HEK293T (cell line): ENCODE results near the gene PEX10.

Experiments used
- CTCF ChIA-PET: fragments of 350-600 bp; formaldehyde crosslinking; extraction: SDS; loops from one replicate; lab custom pipeline; 2021; ENCODE audit warnings: antibody characterized with exemption, inconsistent platforms; lab: Yijun Ruan, JAX
- POLR2A ChIA-PET: fragments of 350-600 bp; formaldehyde crosslinking; extraction: SDS; loops from one replicate; lab custom pipeline; 2020; ENCODE audit warnings: antibody characterized with exemption, inconsistent platforms; lab: Yijun Ruan, JAX
- DNase-seq: peaks from one replicate; pipeline ENCODE4 v3.0.0; 2012; ENCODE audit warnings: mixed read lengths; ENCODE audit errors: extremely low spot score
- ARNT ChIP-seq: fragments of 450-650 bp; IDR thresholded peaks from 2 replicates; pipeline ENCODE4 v1.6.1; 2017; ENCODE audit warnings: mild to moderate bottlenecking
- BHLHE40 ChIP-seq: fragments of 450-650 bp; IDR thresholded peaks from 2 replicates; pipeline ENCODE4 v1.6.1; 2016; ENCODE audit warnings: mild to moderate bottlenecking, moderate library complexity, borderline replicate concordance
- CTBP1 ChIP-seq: fragments of 450-650 bp; IDR thresholded peaks from 2 replicates; pipeline ENCODE4 v1.6.1; 2016; ENCODE audit warnings: borderline replicate concordance
- ELF4 ChIP-seq: fragments of 450-650 bp; IDR thresholded peaks from 2 replicates; pipeline ENCODE4 v1.6.1; 2017; ENCODE audit warnings: antibody characterized with exemption
- FOXA1 ChIP-seq: fragments of 450-650 bp; IDR thresholded peaks from 2 replicates; pipeline ENCODE4 v1.6.1; 2016; ENCODE audit warnings: mild to moderate bottlenecking
- FOXK2 ChIP-seq: fragments of 450-650 bp; IDR thresholded peaks from 2 replicates; pipeline ENCODE4 v1.6.1; 2016; ENCODE audit warnings: mild to moderate bottlenecking
- FOXM1 ChIP-seq: fragments of 450-650 bp; IDR thresholded peaks from 2 replicates; pipeline ENCODE4 v1.6.1; 2017; ENCODE audit warnings: mild to moderate bottlenecking, borderline replicate concordance
- HDGF ChIP-seq: fragments of 450-650 bp; IDR thresholded peaks from 2 replicates; pipeline ENCODE4 v1.6.1; 2017; ENCODE audit warnings: antibody characterized with exemption, borderline replicate concordance
- L3MBTL2 ChIP-seq: fragments of 450-650 bp; conservative IDR thresholded peaks from 2 replicates; pipeline ENCODE4 v1.6.1; 2016; ENCODE audit warnings: mild to moderate bottlenecking
- LEF1 ChIP-seq: fragments of 450-650 bp; IDR thresholded peaks from 2 replicates; pipeline ENCODE4 v1.6.1; 2017; ENCODE audit warnings: mild to moderate bottlenecking, borderline replicate concordance
- NFRKB ChIP-seq: fragments of 450-650 bp; IDR thresholded peaks from 2 replicates; pipeline ENCODE4 v1.6.1; 2016; ENCODE audit warnings: mild to moderate bottlenecking, moderate library complexity
- SP1 ChIP-seq: fragments of 450-650 bp; IDR thresholded peaks from 2 replicates; pipeline ENCODE4 v1.6.1; 2017
- SUZ12 ChIP-seq: fragments of 450-650 bp; IDR thresholded peaks from 2 replicates; pipeline ENCODE4 v1.6.1; 2016; ENCODE audit warnings: mild to moderate bottlenecking
- TARDBP ChIP-seq: fragments of 450-650 bp; IDR thresholded peaks from 2 replicates; pipeline ENCODE4 v1.6.1; 2016
- ZNF384 ChIP-seq: fragments of 450-650 bp; IDR thresholded peaks from 2 replicates; pipeline ENCODE4 v1.6.1; 2016
- TF ChIP-seq, protein P1 (sequence below): fragments of 450-650 bp; IDR thresholded peaks from 2 replicates; pipeline ENCODE4 v1.6.1; 2016

The PEX10 gene

DNA sequence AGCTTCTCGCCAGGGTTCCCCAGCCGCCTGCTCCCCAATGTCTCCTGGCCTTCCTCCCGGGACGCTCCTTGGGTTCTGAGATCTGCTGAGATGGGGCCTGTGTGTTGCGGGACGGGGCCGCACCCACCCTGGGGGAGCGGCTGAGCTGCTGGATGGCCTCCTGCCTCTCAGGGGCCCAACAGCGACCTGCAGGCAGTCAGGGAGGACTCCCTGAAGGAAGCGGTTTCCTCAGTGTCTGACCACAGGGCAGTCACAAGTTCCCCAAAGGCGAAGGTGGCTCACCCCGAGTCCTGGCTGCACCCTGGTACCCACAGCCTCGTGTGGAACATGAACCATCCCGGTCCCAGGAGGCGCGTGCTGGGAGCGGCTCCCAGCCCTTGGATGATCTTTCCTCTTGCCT lies 45.1 kb upstream of the PEX10 start:
- CTCF ChIA-PET, result no interaction called here
- DNase-seq, result no peak

DNA sequence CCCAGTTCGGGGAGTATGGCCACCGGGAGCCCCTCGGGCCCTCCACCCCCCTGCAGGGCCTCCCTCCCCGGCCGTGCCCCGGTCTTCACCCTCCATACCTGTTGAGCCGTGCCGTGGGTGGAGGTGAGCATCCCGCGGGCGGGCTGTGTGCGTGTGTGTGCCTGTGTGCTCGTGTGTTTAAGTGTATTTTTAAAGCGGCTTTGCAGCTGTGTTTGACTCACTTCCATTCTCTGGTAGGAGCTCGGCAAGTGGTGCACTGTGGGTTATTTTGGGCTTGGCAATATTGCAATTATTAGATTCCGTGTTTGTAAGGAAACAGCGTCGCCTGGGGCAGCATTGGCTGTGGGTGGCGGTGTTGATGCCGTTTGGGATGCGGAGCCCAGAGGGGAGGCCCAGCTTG lies 43.4 kb upstream of the PEX10 start:
- ChIA-PET CTCF (no interaction called here), POLR2A (no interaction called here)
- DNase-seq, result no peak
- TF ChIP-seq BHLHE40 (no peak), LEF1 (no peak)

More for the DNA sequence above, 45.1 kb upstream of the PEX10 start:
- no peak for TF ChIP-seq ARNT
- POLR2A ChIA-PET, result no interaction called here

DNA sequence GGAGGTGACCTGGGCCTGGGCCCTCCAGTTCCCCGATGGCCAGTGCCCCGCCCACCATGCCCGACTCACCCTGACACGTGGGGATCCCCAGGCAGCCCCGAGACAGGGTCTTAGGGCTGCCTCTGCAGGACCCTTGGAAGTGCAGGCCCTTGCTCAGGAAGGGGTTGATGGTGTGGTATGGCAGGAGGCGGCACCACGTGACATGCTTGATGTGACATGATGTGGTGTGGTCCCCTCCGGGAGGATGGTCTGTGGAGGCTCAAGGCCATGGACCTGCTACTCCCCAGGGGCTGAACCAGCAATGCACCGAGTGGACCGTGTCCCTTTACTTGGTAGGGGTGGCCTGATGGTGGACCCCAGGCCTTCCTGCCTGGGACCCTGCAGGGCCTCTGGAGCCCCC lies 41.9 kb upstream of the PEX10 start:
- TF ChIP-seq HDGF, result no peak
- TF ChIP-seq CTBP1, result no peak
- no peak for TF ChIP-seq FOXK2
- no peak for TF ChIP-seq ZNF384
- TF ChIP-seq, protein P1, sequence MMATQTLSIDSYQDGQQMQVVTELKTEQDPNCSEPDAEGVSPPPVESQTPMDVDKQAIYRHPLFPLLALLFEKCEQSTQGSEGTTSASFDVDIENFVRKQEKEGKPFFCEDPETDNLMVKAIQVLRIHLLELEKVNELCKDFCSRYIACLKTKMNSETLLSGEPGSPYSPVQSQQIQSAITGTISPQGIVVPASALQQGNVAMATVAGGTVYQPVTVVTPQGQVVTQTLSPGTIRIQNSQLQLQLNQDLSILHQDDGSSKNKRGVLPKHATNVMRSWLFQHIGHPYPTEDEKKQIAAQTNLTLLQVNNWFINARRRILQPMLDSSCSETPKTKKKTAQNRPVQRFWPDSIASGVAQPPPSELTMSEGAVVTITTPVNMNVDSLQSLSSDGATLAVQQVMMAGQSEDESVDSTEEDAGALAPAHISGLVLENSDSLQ, result no peak
- no peak for TF ChIP-seq BHLHE40
- TF ChIP-seq FOXA1, result no peak
- no peak for TF ChIP-seq ELF4
- TF ChIP-seq LEF1, result no peak
- DNase-seq, result no peak
- CTCF ChIA-PET, result no interaction called here
- POLR2A ChIA-PET, result no interaction called here

DNA sequence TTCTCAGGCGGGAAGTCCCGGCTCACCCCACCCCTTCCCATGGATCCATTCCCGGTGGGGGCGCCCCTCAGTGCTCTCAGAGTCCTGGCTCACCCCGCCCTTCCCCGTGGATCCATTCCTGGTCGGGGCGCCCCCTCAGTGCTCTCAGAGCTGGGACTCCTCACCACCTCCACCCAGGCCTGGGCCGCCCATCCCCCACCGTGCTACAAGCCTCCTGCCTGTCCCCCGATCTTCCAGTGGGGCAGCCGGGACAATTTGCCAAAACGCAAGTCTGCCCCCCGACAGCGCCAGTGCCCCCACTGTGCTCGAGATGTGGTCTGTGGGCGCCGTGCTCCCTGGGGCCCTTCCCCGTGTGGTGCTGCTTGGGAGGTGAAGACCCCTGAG lies 40.6 kb upstream of the PEX10 start:
- POLR2A ChIA-PET, result no interaction called here
- DNase-seq, result no peak
- TF ChIP-seq SP1, result no peak
- CTCF ChIA-PET, result interaction anchor here (1.0 kb wide), 1 partner anchor 109 kb away, joined by 3 read pairs; no protein-coding TSS in a partner anchor

DNA sequence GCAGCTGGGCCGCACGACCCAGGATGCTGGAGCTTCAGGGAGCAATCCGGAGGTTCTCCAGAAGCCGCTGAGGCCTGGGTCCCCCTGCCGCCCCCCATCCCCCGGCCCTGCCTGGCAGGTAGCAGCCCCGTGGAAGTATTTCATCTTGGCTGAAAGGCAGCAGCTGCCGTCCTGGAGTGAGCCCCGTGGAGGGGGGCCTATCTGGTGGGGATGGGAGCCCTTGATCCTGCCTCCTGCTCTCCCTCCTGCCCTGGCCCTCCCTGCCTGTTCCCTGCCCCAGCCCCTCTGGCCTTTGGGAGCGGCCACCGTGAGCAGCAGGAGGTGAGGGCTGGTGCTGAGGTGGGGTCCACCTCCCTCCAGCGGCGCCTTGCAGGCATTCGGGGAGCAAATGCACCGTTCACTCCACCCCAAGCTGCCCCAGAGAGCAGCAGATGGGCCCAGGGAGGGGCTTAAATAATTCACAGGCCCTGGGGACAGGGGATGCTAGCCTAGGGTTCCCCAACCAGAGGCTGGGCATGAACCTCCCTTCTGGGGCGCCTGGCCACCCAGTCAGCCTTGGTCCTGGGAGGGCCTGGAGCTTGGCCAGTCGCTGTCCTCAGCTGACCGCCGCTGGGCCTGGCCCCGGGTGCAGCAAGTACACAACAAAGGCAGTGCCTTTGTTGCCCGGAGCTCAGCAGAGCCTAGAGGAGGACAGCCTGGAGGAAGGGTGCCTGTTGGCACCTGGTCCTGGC lies 40.0 kb upstream of the PEX10 start:
- TF ChIP-seq LEF1 (no peak), SP1 (no peak), ELF4 (no peak), HDGF (no peak), TARDBP (no peak)
- CTCF ChIA-PET, result interaction anchor here (1.0 kb wide), 1 partner anchor 109 kb away, joined by 3 read pairs; no protein-coding TSS in a partner anchor
- no peak for DNase-seq

DNA sequence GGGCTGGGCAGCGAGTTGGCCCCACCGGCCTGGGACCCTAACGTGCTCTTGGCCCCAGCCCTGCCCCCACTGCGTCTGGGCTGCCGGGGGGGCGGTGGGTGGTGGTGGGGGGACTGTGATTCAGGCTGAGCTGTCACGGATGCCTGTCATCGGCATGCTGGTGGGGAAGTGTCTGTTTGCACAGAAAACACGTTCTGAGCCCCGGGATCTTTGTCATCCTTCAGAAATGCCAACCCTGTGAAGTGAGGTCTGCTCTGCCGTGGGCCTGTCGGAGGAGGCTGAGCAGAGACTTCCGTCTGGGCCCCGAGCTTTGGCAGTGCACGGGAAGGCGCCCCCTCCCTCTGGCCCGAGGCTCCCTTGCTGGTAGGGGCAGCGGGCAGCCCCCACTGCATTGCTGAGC lies 39.4 kb upstream of the PEX10 start:
- DNase-seq, result no peak
- TF ChIP-seq SP1 (no peak), ELF4 (no peak), ARNT (no peak), ZNF384 (no peak), NFRKB (no peak), L3MBTL2 (no peak), FOXA1 (no peak), SUZ12 (no peak), LEF1 (no peak), HDGF (no peak)
- TF ChIP-seq, protein P1, result no peak
- CTCF ChIA-PET, result no interaction called here
- POLR2A ChIA-PET, result no interaction called here

More for the DNA sequence above, 40.0 kb upstream of the PEX10 start:
- POLR2A ChIA-PET, result no interaction called here

DNA sequence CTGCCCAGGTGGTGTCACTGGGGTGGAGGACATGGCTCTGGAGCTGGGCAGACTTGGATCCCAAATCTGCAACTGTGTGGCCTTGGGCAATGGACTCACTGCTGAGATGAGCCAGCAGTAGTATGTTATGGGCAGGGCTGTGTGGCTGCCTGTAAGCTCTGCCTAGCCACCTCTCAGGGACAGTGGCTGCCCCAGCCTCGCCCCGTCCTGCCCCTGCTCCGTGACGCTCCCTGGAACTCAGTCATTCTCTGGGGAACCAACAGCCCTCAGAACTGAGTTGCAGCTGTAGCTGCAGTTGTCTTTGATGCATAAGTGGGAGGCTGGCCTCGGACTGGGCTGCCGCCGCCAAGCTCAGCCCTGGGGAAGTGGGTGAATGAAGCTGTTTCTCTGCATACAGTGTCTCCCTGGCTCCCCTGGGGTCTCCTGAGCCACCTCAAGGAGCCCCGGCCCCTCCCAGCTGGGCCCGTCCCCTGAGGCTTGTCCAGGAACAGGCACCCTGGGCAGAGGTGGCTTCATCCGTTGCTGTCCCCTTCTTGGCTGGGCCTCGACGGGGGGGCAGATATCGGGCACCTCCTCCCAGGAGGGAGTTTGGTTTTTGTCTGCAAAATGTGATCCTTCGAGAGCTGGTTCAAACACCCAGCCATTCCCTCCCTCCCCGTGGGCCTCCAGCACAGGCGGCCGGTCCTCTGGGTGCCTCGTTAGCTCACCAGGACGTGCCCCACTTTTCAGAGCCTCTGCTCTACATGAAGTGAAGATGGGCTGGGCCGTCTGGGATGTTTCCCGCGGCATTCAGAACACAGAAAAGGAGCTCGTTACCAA lies 37.5 kb upstream of the PEX10 start:
- DNase-seq, result no peak
- TF ChIP-seq SUZ12, result no peak
- no peak for TF ChIP-seq SP1
- no peak for TF ChIP-seq NFRKB
- no peak for TF ChIP-seq ARNT
- TF ChIP-seq, protein P1, result no peak
- TF ChIP-seq FOXA1, result no peak
- TF ChIP-seq L3MBTL2, result no peak
- TF ChIP-seq CTBP1, result no peak
- no peak for TF ChIP-seq ZNF384
- no peak for TF ChIP-seq FOXM1
- TF ChIP-seq BHLHE40, result no peak
- TF ChIP-seq LEF1, result no peak
- TF ChIP-seq TARDBP, result no peak
- TF ChIP-seq HDGF, result no peak
- TF ChIP-seq FOXK2, result no peak
- ChIA-PET CTCF (no interaction called here), POLR2A (interaction anchor here (1.0 kb wide), 1 partner anchor 77 kb away, joined by 3 read pairs; the partner anchor contains the start of gene PANK4)
